H9 (cell line): ENCODE measurements around the gene SPTAN1. TPM values are rescaled to one million over a fixed set of nuclear protein-coding genes. Genes with fewer than 3 reads are reported as not detected.

Experiments used
- DNase-seq: peaks from one replicate; pipeline ENCODE4 v3.0.0-alpha.2; 2017
- H2AFZ ChIP-seq: one replicate; pipeline ENCODE4 v1.6.1; 2013; ENCODE audit warnings: mild to moderate bottlenecking, low read length, control low read depth, moderate library complexity
- H2AK5ac ChIP-seq: 2 replicates; pipeline ENCODE4 v1.6.1; 2013; ENCODE audit warnings: low read length, control low read depth, mixed read lengths; ENCODE audit not compliant: insufficient read length
- H2BK120ac ChIP-seq: one replicate; pipeline ENCODE4 v1.6.1; 2013; ENCODE audit warnings: low read depth, mild to moderate bottlenecking, low read length, control low read depth, inconsistent platforms; ENCODE audit not compliant: poor library complexity, severe bottlenecking
- H2BK12ac ChIP-seq: 2 replicates; pipeline ENCODE4 v1.6.1; 2013; ENCODE audit warnings: low read length, control low read depth, mixed read lengths, low read depth; ENCODE audit not compliant: insufficient read length
- H2BK15ac ChIP-seq: 2 replicates; pipeline ENCODE4 v1.6.1; 2013; ENCODE audit warnings: low read depth, low read length, control low read depth
- H2BK20ac ChIP-seq: one replicate; pipeline ENCODE4 v1.6.1; 2013; ENCODE audit warnings: low read depth, mild to moderate bottlenecking, low read length, control low read depth, inconsistent platforms; ENCODE audit not compliant: poor library complexity, severe bottlenecking
- H2BK5ac ChIP-seq: 2 replicates; pipeline ENCODE4 v1.6.1; 2013; ENCODE audit warnings: low read length, control low read depth, mixed read lengths; ENCODE audit not compliant: insufficient read length
- H3K14ac ChIP-seq: 2 replicates; pipeline ENCODE4 v1.6.1; 2013; ENCODE audit warnings: low read length, control low read depth; ENCODE audit not compliant: insufficient read depth
- H3K18ac ChIP-seq: 2 replicates; pipeline ENCODE4 v1.6.1; 2013; ENCODE audit warnings: low read depth, mild to moderate bottlenecking, mixed read lengths, low read length, control low read depth; ENCODE audit not compliant: insufficient read length
- H3K23ac ChIP-seq: 2 replicates; pipeline ENCODE4 v1.6.1; 2013; ENCODE audit warnings: low read length, control low read depth, mixed read lengths, low read depth; ENCODE audit not compliant: insufficient read length
- H3K23me2 ChIP-seq: 2 replicates; pipeline ENCODE4 v1.6.1; 2013; ENCODE audit warnings: low read depth, mild to moderate bottlenecking, mixed read lengths, low read length, control low read depth; ENCODE audit not compliant: insufficient read length, poor library complexity, severe bottlenecking
- H3K27ac ChIP-seq: 2 replicates; pipeline ENCODE4 v1.5.1; 2013; ENCODE audit warnings: low read length, control low read depth, mixed read lengths, low read depth; ENCODE audit not compliant: insufficient read length
- H3K27me3 ChIP-seq: 2 replicates; pipeline ENCODE4 v1.6.1; 2013; ENCODE audit warnings: low read length, control low read depth, inconsistent platforms; ENCODE audit not compliant: insufficient read depth
- H3K4ac ChIP-seq: 2 replicates; pipeline ENCODE4 v1.6.1; 2013; ENCODE audit warnings: low read depth, mild to moderate bottlenecking, control low read depth, inconsistent platforms, low read length, moderate library complexity
- H3K4me1 ChIP-seq: 2 replicates; pipeline ENCODE4 v1.6.1; 2013; ENCODE audit warnings: low read length, control low read depth, inconsistent platforms; ENCODE audit not compliant: insufficient read depth
- H3K4me2 ChIP-seq: 2 replicates; pipeline ENCODE4 v1.6.1; 2013; ENCODE audit warnings: low read length, control low read depth, mixed read lengths; ENCODE audit not compliant: insufficient read length, insufficient read depth
- H3K56ac ChIP-seq: 2 replicates; pipeline ENCODE4 v1.6.1; 2013; ENCODE audit warnings: low read depth, mild to moderate bottlenecking, mixed read lengths, low read length, control low read depth; ENCODE audit not compliant: insufficient read length
- H3K79me1 ChIP-seq: 2 replicates; pipeline ENCODE4 v1.6.1; 2013; ENCODE audit warnings: low read depth, mild to moderate bottlenecking, moderate library complexity, low read length, control low read depth, inconsistent platforms; ENCODE audit not compliant: insufficient read depth, poor library complexity, severe bottlenecking
- H3K79me2 ChIP-seq: 2 replicates; pipeline ENCODE4 v1.6.1; 2013; ENCODE audit warnings: low read length, control low read depth, inconsistent platforms; ENCODE audit not compliant: insufficient read depth
- H3K9ac ChIP-seq: 2 replicates; pipeline ENCODE4 v1.6.1; 2013; ENCODE audit warnings: low read length, control low read depth, mixed read lengths; ENCODE audit not compliant: insufficient read length; ENCODE audit errors: extremely low read depth
- H3K9me3 ChIP-seq: one replicate; pipeline ENCODE4 v1.6.1; 2013; ENCODE audit warnings: low read depth, low read length, inconsistent platforms; ENCODE audit not compliant: control insufficient read depth
- H3T11ph ChIP-seq: one replicate; pipeline ENCODE4 v1.6.1; 2013; ENCODE audit warnings: mild to moderate bottlenecking, low read length, control low read depth, inconsistent platforms
- H4K20me1 ChIP-seq: one replicate; pipeline ENCODE4 v1.6.1; 2013; ENCODE audit not compliant: control insufficient read depth, insufficient read length, insufficient read depth
- H4K5ac ChIP-seq: 2 replicates; pipeline ENCODE4 v1.6.1; 2013; ENCODE audit warnings: low read depth, mild to moderate bottlenecking, mixed read lengths, low read length, control low read depth; ENCODE audit not compliant: insufficient read length
- H4K8ac ChIP-seq: replicated peaks from 2 replicates; pipeline ENCODE4 v1.6.1; 2013; ENCODE audit warnings: low read length, control low read depth, mixed read lengths, low read depth; ENCODE audit not compliant: insufficient read length
- H4K91ac ChIP-seq: 2 replicates; pipeline ENCODE4 v1.6.1; 2013; ENCODE audit warnings: low read depth, mild to moderate bottlenecking, moderate library complexity, mixed read lengths, low read length, control low read depth; ENCODE audit not compliant: insufficient read length
- H3K27ac Mint-ChIP-seq, 3 experiments: 2 replicates in 2 of 3; 3 replicates in 1 of 3; pipeline ENCODE4 v1.8.0; 2020 to 2021; ENCODE audit warnings: mixed read lengths in 3 of 3, mild to moderate bottlenecking in 1 of 3, moderate library complexity in 1 of 3
- H3K27me3 Mint-ChIP-seq: 2 replicates; pipeline ENCODE4 v1.8.0; 2021; ENCODE audit warnings: low read depth, mild to moderate bottlenecking, moderate library complexity, mixed read lengths
- H3K36me3 Mint-ChIP-seq, 3 experiments: 2 replicates in 2 of 3; 3 replicates in 1 of 3; pipeline ENCODE4 v1.8.0; 2020 to 2021; ENCODE audit warnings: low read depth in 3 of 3, mixed read lengths in 3 of 3; ENCODE audit not compliant: insufficient read depth in 1 of 3
- H3K4me1 Mint-ChIP-seq, 2 experiments: 2 replicates each; pipeline ENCODE4 v1.8.0; 2020; ENCODE audit warnings: mixed read lengths in 2 of 2
- H3K4me3 Mint-ChIP-seq, 2 experiments: 2 replicates in 1 of 2; 3 replicates in 1 of 2; pipeline ENCODE4 v1.8.0; 2020 to 2021; ENCODE audit warnings: mild to moderate bottlenecking in 2 of 2, mixed read lengths in 2 of 2, moderate library complexity in 1 of 2
- H3K9me3 Mint-ChIP-seq, 2 experiments: 2 replicates in 1 of 2; 3 replicates in 1 of 2; pipeline ENCODE4 v1.8.0; 2020; ENCODE audit warnings: mild to moderate bottlenecking in 2 of 2, mixed read lengths in 2 of 2, moderate library complexity in 1 of 2
- WGBS: extraction: QIAGEN DNeasy Blood & Tissue Kit; methylation state at CpG from one replicate; pipeline ENCODE4 v1.1.7; 2013; ENCODE audit warnings: missing lambda C conversion rate, low lambda C conversion rate, mixed read lengths; ENCODE audit not compliant: insufficient read length; ENCODE audit errors: extremely low coverage; 5-methylcytosine and 5-hydroxymethylcytosine counted together
- total RNA-seq: library from RNA; stranded (reverse); gene quantifications from 2 replicates; pipeline ENCODE4 v1.2.1, GENCODE V29; 2021
- TF ChIP-seq, protein P1 (sequence below): fragments of 200-600 bp; sonication (generic); conservative IDR thresholded peaks from 3 replicates; pipeline ENCODE4 v1.8.0; 2021; ENCODE audit warnings: antibody characterized with exemption, mild to moderate bottlenecking

SPTAN1 gene
- total RNA-seq, 1 experiment from 2014 or later: 213 TPM

- no CpG with 5 or more reads among the region's 6 CpGs for WGBS
- H3K27ac Mint-ChIP-seq: no peak overlapping the region; a peak in 1 of 7 replicates
Observed at GRCh38 chr9:128521956-128522355, 30.4 kb upstream of the SPTAN1 start.

More at GRCh38 chr9:128521956-128522355, 30.4 kb upstream of the SPTAN1 start:
- Mint-ChIP-seq H3K27me3 (no peaks in the 10 kb centered on the region), H3K9me3 (peaks cover 4 to 7% of the 10 kb centered on the region in 2 experiments; a peak in 3 of 5 replicates), H3K4me1 (peaks cover 0 to 3% of the 10 kb centered on the region in 2 experiments; a peak in 2 of 4 replicates), H3K4me3 (no peak overlapping the region), H3K36me3 (peaks cover 23 to 47% (median 35%) of the 10 kb centered on the region in 3 experiments)
- Histone ChIP-seq H4K91ac (no peak overlapping the region), H2AFZ (no peak overlapping the region), H3K4me1 (no peaks in the 10 kb centered on the region), H4K20me1 (no peaks in the 10 kb centered on the region), H2BK5ac (no peak overlapping the region), H3K14ac (no peak overlapping the region), H3K23me2 (no peaks in the 10 kb centered on the region), H4K5ac (no peak overlapping the region), H3K4ac (no peak overlapping the region), H4K8ac (no peak overlapping the region), H2BK12ac (no peak overlapping the region), H3K23ac (no peak overlapping the region), H3K27ac (no peak overlapping the region), H2BK120ac (no peak overlapping the region), H3K27me3 (no peaks in the 10 kb centered on the region), H2AK5ac (no peak overlapping the region), H2BK15ac (no peak overlapping the region), H2BK20ac (no peak overlapping the region), H3K9me3 (no peaks in the 10 kb centered on the region), H3T11ph (no peak overlapping the region), H3K79me2 (no peaks in the 10 kb centered on the region), H3K79me1 (no peaks in the 10 kb centered on the region), H3K18ac (no peak overlapping the region), H3K4me2 (no peak overlapping the region), H3K56ac (no peak overlapping the region), H3K9ac (no peak overlapping the region)
- TF ChIP-seq, protein P1, sequence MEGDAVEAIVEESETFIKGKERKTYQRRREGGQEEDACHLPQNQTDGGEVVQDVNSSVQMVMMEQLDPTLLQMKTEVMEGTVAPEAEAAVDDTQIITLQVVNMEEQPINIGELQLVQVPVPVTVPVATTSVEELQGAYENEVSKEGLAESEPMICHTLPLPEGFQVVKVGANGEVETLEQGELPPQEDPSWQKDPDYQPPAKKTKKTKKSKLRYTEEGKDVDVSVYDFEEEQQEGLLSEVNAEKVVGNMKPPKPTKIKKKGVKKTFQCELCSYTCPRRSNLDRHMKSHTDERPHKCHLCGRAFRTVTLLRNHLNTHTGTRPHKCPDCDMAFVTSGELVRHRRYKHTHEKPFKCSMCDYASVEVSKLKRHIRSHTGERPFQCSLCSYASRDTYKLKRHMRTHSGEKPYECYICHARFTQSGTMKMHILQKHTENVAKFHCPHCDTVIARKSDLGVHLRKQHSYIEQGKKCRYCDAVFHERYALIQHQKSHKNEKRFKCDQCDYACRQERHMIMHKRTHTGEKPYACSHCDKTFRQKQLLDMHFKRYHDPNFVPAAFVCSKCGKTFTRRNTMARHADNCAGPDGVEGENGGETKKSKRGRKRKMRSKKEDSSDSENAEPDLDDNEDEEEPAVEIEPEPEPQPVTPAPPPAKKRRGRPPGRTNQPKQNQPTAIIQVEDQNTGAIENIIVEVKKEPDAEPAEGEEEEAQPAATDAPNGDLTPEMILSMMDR: no peak
- no peak for DNase-seq
